GM21515 (cell line): ENCODE measurements around the gene RGS11.

Experiments used
- ATAC-seq: cut with Tn5 transposase; IDR thresholded peaks from one replicate; pipeline ENCODE4 v1.9.1; 2021; ENCODE audit not compliant: unreplicated experiment

RGS11 gene

GRCh38 chr16:275786-276232, at the start of gene RGS11:
Gene RGS11 (minus strand): TSS chr16:275944. CDS start chr16:275911, 33 bp downstream.
- no peak for ATAC-seq

GRCh38 chr16:324451-325334, 48.9 kb upstream of the RGS11 start:
- ATAC-seq, result no peak

GRCh38 chr16:324201-324450, 48.4 kb upstream of the RGS11 start:
- ATAC-seq, result no peak

DNA sequence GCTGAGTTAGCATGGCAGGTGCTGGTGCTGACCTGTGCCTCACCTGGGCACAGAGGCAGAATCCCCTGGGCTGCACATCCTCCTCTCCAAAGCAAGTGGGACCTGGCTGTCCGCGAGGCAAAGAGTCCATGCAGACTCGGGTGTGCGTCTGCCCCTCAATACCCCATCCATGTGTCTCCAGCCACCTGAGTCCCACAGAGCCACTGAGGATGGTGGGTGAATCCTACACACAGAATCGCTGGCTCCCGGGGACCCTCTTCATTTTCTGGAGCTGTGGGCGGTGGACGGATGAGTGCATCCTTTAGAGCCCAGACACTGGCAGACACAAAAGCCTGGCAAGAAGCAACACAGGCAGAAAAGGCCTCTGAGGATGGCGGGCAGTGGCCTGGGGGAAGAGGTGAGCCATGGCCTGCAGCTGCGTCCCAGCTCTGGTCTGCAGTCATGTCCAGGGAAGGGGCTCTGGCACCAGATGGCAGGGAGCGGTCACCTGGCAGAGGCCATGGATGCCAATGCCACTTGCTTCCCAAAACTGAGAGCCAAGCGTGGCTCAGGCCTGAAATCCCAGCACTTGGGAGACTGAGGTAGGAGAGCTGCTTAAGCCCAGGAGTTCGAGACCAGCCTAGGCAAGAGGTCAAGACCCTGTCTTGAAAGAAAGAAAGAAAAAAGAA, 46.9 kb upstream of the RGS11 start:
- ATAC-seq, result no peak

DNA sequence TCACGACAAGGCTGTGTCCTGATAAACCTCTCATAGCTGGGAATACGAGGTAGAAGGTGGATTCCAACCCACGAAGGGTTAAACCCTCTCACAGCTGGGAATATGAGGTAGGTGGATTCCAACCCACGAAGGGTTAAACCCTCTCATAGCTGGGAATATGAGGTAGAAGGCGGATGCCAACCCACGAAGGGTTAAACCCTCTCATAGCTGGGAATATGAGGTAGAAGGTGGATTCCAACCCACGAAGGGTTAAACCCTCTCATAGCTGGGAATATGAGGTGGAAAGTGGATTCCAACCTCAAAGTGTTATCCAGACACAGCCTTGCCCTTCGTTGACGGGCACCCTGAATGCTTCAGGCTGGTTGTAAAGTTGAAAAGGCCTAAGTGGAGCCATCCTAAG, 45.8 kb upstream of the RGS11 start:
- no peak for ATAC-seq

- no peak for ATAC-seq
These were observed 44.5 kb upstream of the RGS11 start for GRCh38 chr16:320206-320605.

- ATAC-seq, result no peak
These were observed 42.9 kb upstream of the RGS11 start for GRCh38 chr16:318628-319027.

DNA sequence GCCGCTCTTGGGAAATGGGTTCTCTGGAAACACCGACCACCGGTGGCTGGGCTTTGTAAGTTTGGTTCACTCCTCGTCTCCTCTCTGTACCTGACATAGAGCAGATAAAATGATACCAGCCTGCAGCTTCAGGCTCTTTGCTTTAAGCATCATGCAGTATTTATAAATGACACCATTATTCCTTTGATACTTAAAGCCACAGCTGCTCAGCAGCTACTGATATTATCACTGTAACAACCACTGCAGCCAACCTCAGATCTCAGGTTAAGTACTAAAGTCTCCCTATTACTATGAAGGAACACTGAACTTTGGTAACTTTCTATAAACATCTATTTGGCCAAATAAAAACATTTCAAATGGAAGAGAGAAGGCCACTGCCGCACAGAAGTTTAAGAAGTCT, 41.8 kb upstream of the RGS11 start:
- ATAC-seq, result no peak

DNA sequence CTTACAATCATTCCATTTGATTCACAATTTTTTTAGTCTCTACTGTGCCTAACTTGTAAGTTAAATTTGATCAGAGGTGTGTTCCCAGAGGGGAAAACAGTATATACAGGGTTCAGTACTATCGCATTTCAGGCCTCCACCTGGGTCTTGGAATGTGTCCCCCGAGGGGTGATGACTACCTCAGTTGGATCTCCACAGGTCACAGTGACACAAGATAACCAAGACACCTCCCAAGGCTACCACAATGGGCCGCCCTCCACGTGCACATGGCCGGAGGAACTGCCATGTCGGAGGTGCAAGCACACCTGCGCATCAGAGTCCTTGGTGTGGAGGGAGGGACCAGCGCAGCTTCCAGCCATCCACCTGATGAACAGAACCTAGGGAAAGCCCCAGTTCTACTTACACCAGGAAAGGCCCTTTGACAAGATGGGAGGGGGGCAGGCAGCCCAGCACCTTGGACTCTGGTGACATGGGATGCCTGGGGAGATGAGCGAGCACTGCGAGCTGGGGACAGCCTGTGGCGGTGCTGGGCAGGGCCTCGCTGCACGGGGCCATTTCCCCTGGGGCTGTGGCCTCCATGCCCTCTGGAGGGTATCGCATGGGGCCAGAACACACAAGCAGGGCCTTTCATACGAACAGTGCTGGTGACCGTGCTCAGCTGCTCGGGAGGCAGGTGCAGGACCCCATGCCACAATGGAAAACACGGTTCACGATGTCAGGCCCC, 41.2 kb upstream of the RGS11 start:
- ATAC-seq, result no peak

- ATAC-seq, result no peak
These were observed 39.1 kb upstream of the RGS11 start for GRCh38 chr16:314795-315299.

DNA sequence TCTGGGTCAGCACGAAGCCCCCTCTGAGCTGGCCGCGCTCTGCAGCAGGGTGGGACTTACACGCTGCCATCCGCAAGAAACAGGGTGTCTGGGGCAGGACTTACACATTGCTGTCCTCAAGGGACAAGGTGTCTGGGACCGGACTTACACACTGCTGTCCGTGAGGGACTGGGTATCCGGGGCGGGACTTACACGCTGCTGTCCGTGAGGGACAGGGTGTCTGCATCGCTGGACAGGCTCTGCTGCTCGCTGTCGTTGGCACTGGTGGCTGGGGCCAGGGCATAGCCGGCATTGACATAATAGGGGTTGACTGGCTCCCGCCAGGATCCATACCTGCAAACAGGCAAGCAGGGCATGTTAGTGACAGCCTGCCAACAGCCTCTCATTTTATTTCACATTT, 38.6 kb upstream of the RGS11 start:
- no peak for ATAC-seq

GRCh38 chr16:311725-312124, 36.0 kb upstream of the RGS11 start:
- ATAC-seq, result no peak

DNA sequence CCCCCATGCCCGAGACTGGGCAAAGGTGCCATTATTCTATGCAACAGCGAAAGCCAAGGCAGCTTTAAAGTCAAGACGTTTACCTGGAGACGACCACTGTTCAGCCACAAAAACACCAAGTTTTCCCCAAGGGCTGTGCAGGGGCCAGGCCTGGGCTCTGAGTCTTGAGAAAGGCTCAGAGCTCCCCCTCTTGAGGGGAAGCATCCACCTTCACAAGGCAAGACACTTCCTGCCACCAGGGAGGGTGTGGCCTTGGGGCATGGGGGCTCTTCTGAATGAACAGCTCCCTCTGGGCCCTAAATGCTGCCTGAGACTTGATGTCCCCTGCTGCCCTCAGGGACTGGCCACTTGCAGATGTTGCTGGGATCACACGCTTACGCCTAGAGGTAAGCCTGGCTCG, 33.7 kb upstream of the RGS11 start:
- no peak for ATAC-seq

GRCh38 chr16:307691-308312, 32.1 kb upstream of the RGS11 start:
- no peak for ATAC-seq

DNA sequence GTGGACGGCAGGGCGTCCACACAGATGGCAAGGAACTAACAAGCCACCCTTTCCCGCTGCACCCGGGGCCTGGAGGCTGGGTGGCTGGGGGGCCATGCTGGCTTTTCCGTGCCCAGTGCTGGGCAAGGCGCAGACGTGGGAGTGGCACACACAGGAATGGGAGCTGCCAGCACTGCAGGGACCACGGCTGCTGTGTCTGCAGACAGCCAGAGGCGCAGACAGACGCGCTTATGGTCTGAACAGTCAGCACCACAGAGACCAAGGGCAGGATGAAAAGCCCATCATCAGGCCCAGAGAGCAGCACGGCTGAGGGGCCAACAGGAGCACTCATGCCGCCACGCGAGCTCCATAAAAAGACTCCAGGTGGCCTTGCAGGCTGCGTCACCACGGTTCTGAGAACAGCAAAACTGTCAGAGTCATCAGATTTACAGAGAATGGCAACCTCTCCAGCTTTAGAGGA, 31.2 kb upstream of the RGS11 start:
- no peak for ATAC-seq

GRCh38 chr16:305916-306626, 30.3 kb upstream of the RGS11 start:
- no peak for ATAC-seq

- ATAC-seq, result no peak
These were observed 28.2 kb upstream of the RGS11 start for GRCh38 chr16:303760-304505.

DNA sequence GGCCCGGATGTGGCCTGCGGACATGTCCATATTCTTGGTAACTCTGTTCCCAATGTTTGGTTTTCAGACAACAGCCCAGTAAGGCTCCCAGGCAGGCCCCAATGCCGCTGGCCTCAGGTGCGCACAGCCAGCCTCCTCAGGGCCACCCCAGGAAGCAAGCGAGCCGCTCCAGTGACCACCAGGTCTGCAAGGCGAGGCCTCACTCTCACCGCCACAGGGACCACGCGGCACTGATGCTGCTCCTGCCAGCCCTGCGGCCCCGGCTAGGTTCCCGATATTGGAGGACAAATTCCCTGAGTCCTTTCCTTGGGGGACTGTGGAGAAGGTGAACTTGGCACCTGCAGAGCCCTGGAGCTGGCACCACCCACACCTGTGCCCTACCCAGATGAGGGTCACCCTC, 26.2 kb upstream of the RGS11 start:
- ATAC-seq, result no peak

GRCh38 chr16:301235-301634, 25.5 kb upstream of the RGS11 start:
- no peak for ATAC-seq

GRCh38 chr16:297832-298231, 22.1 kb upstream of the RGS11 start:
- no peak for ATAC-seq
